ENCODE measurements around the gene PKP4. TPM values are rescaled to one million over a fixed set of nuclear protein-coding genes. Genes with fewer than 3 reads are reported as not detected.

The PKP4 gene
- total and polyA plus RNA-seq, 2 experiments from 2014 or later = 35.7 to 92.3 TPM

DNA sequence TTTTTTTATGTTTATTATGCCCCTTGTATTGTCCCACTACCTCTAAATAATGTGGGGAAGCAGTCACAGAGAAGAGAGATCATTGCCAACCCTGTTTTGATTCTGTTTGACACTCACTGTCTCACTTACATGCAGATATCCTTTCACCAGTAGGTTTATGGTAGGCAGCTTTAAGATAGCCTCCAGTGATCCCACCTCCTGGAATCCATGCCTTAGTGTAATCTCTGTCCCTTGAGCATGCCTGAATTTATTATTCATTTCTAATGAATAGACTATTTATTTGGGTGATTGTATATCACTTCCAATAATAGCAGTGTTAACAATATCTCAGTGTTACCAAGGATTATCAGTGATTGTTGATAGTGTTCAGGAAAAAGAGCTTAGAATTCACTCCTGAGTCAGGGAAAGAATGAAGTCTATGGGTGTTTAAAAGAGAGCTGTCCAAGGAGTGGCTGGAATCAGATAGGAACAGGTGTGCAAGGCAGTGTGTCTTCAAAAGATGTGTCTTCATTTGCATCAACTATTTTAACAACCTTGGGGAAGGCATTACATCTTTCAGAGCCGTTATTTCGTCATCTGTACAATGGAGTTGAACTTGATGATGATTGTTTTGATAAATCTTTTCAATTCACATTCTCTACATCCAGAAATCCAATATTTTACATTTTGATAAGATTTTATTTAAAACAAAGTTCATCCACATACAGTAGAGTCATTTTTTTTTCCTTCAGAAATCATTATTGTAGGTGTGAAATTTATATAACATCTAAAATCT is 31.9 kb downstream of the PKP4 start (continued):
- TF ChIP-seq, protein P1, sequence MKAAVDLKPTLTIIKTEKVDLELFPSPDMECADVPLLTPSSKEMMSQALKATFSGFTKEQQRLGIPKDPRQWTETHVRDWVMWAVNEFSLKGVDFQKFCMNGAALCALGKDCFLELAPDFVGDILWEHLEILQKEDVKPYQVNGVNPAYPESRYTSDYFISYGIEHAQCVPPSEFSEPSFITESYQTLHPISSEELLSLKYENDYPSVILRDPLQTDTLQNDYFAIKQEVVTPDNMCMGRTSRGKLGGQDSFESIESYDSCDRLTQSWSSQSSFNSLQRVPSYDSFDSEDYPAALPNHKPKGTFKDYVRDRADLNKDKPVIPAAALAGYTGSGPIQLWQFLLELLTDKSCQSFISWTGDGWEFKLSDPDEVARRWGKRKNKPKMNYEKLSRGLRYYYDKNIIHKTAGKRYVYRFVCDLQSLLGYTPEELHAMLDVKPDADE (IDR thresholded peaks at IDR 0.05) = no peak

DNA sequence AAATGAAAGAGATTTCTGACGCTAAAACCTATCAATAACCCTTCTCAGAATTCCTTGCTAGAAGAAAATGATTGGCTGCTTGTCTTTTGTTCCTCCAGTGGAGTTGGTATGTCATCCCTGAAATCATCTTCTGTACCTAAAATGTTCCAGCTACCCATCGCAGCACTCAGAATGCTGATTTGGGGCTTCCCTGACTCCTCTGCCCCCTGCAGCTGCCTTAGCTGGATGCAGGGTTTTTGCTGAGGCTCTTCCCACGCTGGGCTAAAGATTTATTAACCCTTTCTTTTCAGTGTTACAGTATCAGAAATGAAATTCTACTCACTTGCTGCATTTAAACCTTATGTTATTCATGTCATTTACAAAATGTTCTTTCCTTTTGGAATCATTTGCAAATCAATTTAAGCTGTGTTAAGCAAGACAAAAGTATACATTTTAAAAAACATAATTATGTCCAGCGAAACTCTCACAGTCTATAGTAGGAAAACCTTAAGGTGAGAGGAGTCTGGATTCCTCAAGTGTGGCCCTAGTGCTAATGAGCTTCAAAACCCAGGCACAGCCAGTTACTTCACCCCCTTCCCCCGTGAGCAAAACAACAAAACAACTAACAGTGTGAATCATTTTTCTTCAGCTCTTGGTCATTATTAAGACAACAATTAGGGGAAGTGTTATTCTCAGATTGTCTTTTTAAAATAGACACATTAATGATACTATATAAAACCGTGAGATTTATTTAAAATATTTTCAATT is 32.8 kb downstream of the PKP4 start:
- Mint-ChIP-seq H3K4me3 (peak overlapping the region; percentile 51), H3K27me3 (ENCODE audit: insufficient read depth, low read depth, poor library complexity) (no peaks in the 10 kb centered on the region), H3K9me3 (no peaks in the 10 kb centered on the region), H3K27ac (peak overlapping the region; percentile 57), H3K36me3 (ENCODE audit: low read depth) (no peaks in the 10 kb centered on the region), H3K4me1 (peaks cover 78% of the 10 kb centered on the region)
- H3F3A ChIP-seq (replicated peaks; ENCODE audit: low read depth) = no peaks in the 10 kb centered on the region
- DNase-seq (ENCODE audit: low spot score) = peak; percentile 67
- no peak for TF ChIP-seq POLR2AphosphoS5 (IDR thresholded peaks at IDR 0.05; ENCODE audit: low read depth)
- no peak for TF ChIP-seq EZH2phosphoT487 (IDR thresholded peaks at IDR 0.05; ENCODE audit: unreplicated experiment)
- TF ChIP-seq, protein P2, sequence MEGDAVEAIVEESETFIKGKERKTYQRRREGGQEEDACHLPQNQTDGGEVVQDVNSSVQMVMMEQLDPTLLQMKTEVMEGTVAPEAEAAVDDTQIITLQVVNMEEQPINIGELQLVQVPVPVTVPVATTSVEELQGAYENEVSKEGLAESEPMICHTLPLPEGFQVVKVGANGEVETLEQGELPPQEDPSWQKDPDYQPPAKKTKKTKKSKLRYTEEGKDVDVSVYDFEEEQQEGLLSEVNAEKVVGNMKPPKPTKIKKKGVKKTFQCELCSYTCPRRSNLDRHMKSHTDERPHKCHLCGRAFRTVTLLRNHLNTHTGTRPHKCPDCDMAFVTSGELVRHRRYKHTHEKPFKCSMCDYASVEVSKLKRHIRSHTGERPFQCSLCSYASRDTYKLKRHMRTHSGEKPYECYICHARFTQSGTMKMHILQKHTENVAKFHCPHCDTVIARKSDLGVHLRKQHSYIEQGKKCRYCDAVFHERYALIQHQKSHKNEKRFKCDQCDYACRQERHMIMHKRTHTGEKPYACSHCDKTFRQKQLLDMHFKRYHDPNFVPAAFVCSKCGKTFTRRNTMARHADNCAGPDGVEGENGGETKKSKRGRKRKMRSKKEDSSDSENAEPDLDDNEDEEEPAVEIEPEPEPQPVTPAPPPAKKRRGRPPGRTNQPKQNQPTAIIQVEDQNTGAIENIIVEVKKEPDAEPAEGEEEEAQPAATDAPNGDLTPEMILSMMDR (conservative IDR thresholded peaks at IDR 0.05; ENCODE audit: low read depth in 2 of 2) = 0 out of 4 replicates have a peak, but pooled peaks of 1 of the 2 experiments have one; percentile 5
- H3K9me2 ChIP-seq (ENCODE audit: insufficient read depth) = no peaks in the 10 kb centered on the region
- no peaks in the 10 kb centered on the region for H3K27me3 ChIP-seq (ENCODE audit: insufficient read depth)
- peaks cover 61% of the 10 kb centered on the region for H3K4me1 ChIP-seq (ENCODE audit: insufficient read depth)
- no peak overlapping the region for H2AFZ ChIP-seq
- peak overlapping the region; percentile 12 for H3K4me3 ChIP-seq
- peak; percentile 83 for ATAC-seq
- H3K4me2 ChIP-seq = peak overlapping the region; percentile 56; the same call in 1 of the 2 replicates
- peak overlapping the region; percentile 6; the same call in 1 of the 2 replicates for H3K27ac ChIP-seq (ENCODE audit: low read depth)
- H4K20me1 ChIP-seq (replicated peaks; ENCODE audit: insufficient read depth) = peaks cover 34% of the 10 kb centered on the region
- no peaks in the 10 kb centered on the region for H3K36me3 ChIP-seq (ENCODE audit: insufficient read depth)
- H3K79me2 ChIP-seq (replicated peaks; ENCODE audit: insufficient read depth) = peaks cover 100% of the 10 kb centered on the region

DNA sequence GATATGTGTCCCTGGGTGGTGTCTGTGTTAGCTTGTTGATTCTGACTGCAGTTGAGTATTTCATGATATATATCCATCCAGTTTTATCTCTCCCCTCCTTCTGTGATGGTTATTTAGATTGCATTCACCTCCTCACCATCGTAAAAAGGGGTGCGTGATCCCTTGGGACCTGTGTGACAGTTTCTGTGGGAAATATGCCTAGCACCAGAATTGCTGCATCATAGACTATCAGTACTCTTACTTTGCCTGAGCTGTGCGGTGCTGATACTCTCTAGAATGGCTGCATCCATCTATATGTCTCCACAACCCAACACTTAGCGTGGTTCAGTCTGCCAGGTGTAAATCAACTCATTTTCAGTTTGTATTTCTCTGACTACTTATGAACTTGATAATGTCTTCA is 34.3 kb downstream of the PKP4 start:
- Mint-ChIP-seq H3K27ac (no peak overlapping the region), H3K9me3 (no peaks in the 10 kb centered on the region), H3K27me3 (ENCODE audit: insufficient read depth, low read depth, poor library complexity) (no peaks in the 10 kb centered on the region), H3K4me1 (peaks cover 69% of the 10 kb centered on the region), H3K4me3 (no peak overlapping the region), H3K36me3 (ENCODE audit: low read depth) (no peaks in the 10 kb centered on the region)
- Histone ChIP-seq H3K4me1 (ENCODE audit: insufficient read depth) (peaks cover 54% of the 10 kb centered on the region), H2AFZ (no peak overlapping the region), H3K9me2 (ENCODE audit: insufficient read depth) (no peaks in the 10 kb centered on the region), H3K4me2 (no peak overlapping the region), H3K27ac (ENCODE audit: low read depth) (no peak overlapping the region), H3K79me2 (replicated peaks; ENCODE audit: insufficient read depth) (peaks cover 99% of the 10 kb centered on the region), H3K36me3 (ENCODE audit: insufficient read depth) (no peaks in the 10 kb centered on the region), H3F3A (replicated peaks; ENCODE audit: low read depth) (no peaks in the 10 kb centered on the region), H3K4me3 (no peak overlapping the region), H3K27me3 (ENCODE audit: insufficient read depth) (no peaks in the 10 kb centered on the region), H4K20me1 (replicated peaks; ENCODE audit: insufficient read depth) (peaks cover 29% of the 10 kb centered on the region)
- DNase-seq (ENCODE audit: low spot score) (no peak), ATAC-seq (no peak)
- TF ChIP-seq, protein P2 (conservative IDR thresholded peaks at IDR 0.05; ENCODE audit: low read depth in 2 of 2) = no peak
